B cell (primary cell): Measurements from ENCODE around the gene PANK4. TPM values are rescaled to one million over a fixed set of nuclear protein-coding genes. Genes with fewer than 3 reads are reported as not detected.
"Not testable (repeated sequence)": the region's sequence is repeated elsewhere in the genome, so short reads cannot be mapped to it uniquely, and the experiment has no call there.

ENCODE experiments used
- ATAC-seq: fragments of 200-7000 bp; cut with Tn5 transposase; one replicate; pipeline ENCODE4 v1.10.0; 2021; ENCODE audit warnings: low read depth, mild to moderate bottlenecking, moderate number of reproducible peaks, moderate library complexity
- CTCF ChIA-PET: fragments of 350-600 bp; sonication (Branson Sonifier 250); formaldehyde crosslinking; loops from one replicate; lab custom pipeline; 2021; ENCODE audit warnings: antibody characterized with exemption, inconsistent platforms; lab: Charles Lee
- POLR2A ChIA-PET: fragments of 350-600 bp; sonication (Branson Sonifier 250); formaldehyde crosslinking; loops from one replicate; lab custom pipeline; 2021; ENCODE audit warnings: antibody characterized with exemption; lab: Charles Lee
- DNase-seq: peaks from one replicate; pipeline ENCODE4 v3.0.0; 2013
- H2AFZ ChIP-seq: 2 replicates; pipeline ENCODE4 v1.6.1; 2012; ENCODE audit warnings: mild to moderate bottlenecking, low read depth, low read length; ENCODE audit not compliant: insufficient read depth, poor library complexity, severe bottlenecking
- H3K27ac ChIP-seq, 2 donors: 1 replicate in 1 of 2; 2 replicates in 1 of 2; pipeline ENCODE4 v1.5.1; 2012 to 2013; ENCODE audit warnings: low read length in 2 of 2, mild to moderate bottlenecking in 2 of 2, moderate library complexity in 1 of 2
- H3K27me3 ChIP-seq, 4 experiments: fragments of 200-600 bp in 1 of 4; sonication (generic) in 1 of 4; replicated peaks in 1 of 4; 1 replicate in 2 of 4; 2 replicates in 2 of 4; pipeline versions ENCODE4 v1.6.1 to v1.7.0; 2013 to 2016; ENCODE audit warnings: low read length in 3 of 4, mild to moderate bottlenecking in 2 of 4, mixed read lengths in 1 of 4, moderate library complexity in 1 of 4; ENCODE audit not compliant: insufficient read depth in 4 of 4, control insufficient read depth in 3 of 4; ENCODE audit errors: control extremely low read depth in 1 of 4
- H3K36me3 ChIP-seq, 2 experiments: replicated peaks in 1 of 2; 1 replicate in 1 of 2; 2 replicates in 1 of 2; pipeline versions ENCODE4 v1.6.1 to v1.7.1; 2013; ENCODE audit warnings: low read length in 1 of 2; ENCODE audit not compliant: insufficient read depth in 2 of 2, control insufficient read depth in 1 of 2; ENCODE audit errors: control extremely low read depth in 1 of 2, extremely low read depth in 1 of 2
- H3K4me1 ChIP-seq, 2 donors: fragments of 200-600 bp in 1 of 2; sonication (generic) in 1 of 2; 1 replicate in 1 of 2; 2 replicates in 1 of 2; pipeline versions ENCODE4 v1.5.1 to v1.6.1; 2013 to 2017; ENCODE audit warnings: low read length in 2 of 2; ENCODE audit not compliant: control insufficient read depth in 2 of 2, insufficient read depth in 2 of 2
- H3K4me2 ChIP-seq: replicated peaks from 2 replicates; pipeline ENCODE3; 2012; ENCODE audit warnings: mild to moderate bottlenecking, low read depth, low read length; ENCODE audit not compliant: poor library complexity, severe bottlenecking
- H3K4me3 ChIP-seq, 5 experiments: fragments of 200-600 bp in 1 of 5; sonication (generic) in 1 of 5; 1 replicate in 3 of 5; 2 replicates in 2 of 5; pipeline versions ENCODE4 v1.5.1 to v1.7.0; 2011 to 2016; ENCODE audit warnings: low read length in 4 of 5, mild to moderate bottlenecking in 4 of 5, low read depth in 2 of 5, control low read depth in 1 of 5, moderate library complexity in 1 of 5; ENCODE audit not compliant: insufficient read depth in 1 of 5; ENCODE audit errors: control extremely low read depth in 1 of 5, extremely low read depth in 1 of 5
- H3K79me2 ChIP-seq: fragments of 200-600 bp; sonication (generic); one replicate; pipeline ENCODE4 v1.6.0; 2016; ENCODE audit warnings: low read length; ENCODE audit not compliant: control insufficient read depth, insufficient read depth
- H3K9ac ChIP-seq: fragments of 200-600 bp; sonication (generic); 2 replicates; pipeline ENCODE4 v1.6.1; 2017; ENCODE audit warnings: mild to moderate bottlenecking, low read length, moderate library complexity
- H3K9me3 ChIP-seq, 3 donors: one replicate each; pipeline versions ENCODE4 v1.6.1 to v1.7.1; 2013; ENCODE audit warnings: low read length in 2 of 3; ENCODE audit not compliant: control insufficient read depth in 2 of 3, insufficient read depth in 1 of 3; ENCODE audit errors: control extremely low read depth in 1 of 3
- H4K20me1 ChIP-seq: 2 replicates; pipeline ENCODE4 v1.6.0; 2012; ENCODE audit warnings: mild to moderate bottlenecking, low read length; ENCODE audit not compliant: insufficient read depth, control insufficient read depth, poor library complexity, severe bottlenecking
- H3K27ac Mint-ChIP-seq: one replicate; pipeline ENCODE4 v1.8.0; 2021; ENCODE audit warnings: mixed read lengths
- H3K27me3 Mint-ChIP-seq: one replicate; pipeline ENCODE4 v1.8.0; 2021; ENCODE audit warnings: mixed read lengths
- H3K4me1 Mint-ChIP-seq: one replicate; pipeline ENCODE4 v1.8.0; 2021; ENCODE audit warnings: mixed read lengths
- H3K4me3 Mint-ChIP-seq: one replicate; pipeline ENCODE4 v1.8.0; 2021; ENCODE audit warnings: mixed read lengths
- H3K9me3 Mint-ChIP-seq: one replicate; pipeline ENCODE4 v1.8.0; 2022; ENCODE audit warnings: mixed read lengths; ENCODE audit not compliant: insufficient read depth
- CTCF ChIP-seq: fragments of 200-600 bp; IDR thresholded peaks from one replicate; pipeline ENCODE4 v1.8.0; 2022; ENCODE audit warnings: antibody characterized with exemption, mild to moderate bottlenecking
- EZH2 ChIP-seq: IDR thresholded peaks from 2 replicates; pipeline ENCODE4 v1.6.1; 2012; ENCODE audit warnings: borderline replicate concordance, low read depth, mild to moderate bottlenecking, moderate library complexity, low read length; ENCODE audit not compliant: insufficient read depth, poor library complexity, severe bottlenecking
- WGBS: methylation state at CpG from one replicate; pipeline ENCODE4 v1.1.5; 2013; ENCODE audit warnings: missing lambda C conversion rate; ENCODE audit not compliant: insufficient coverage; 5-methylcytosine and 5-hydroxymethylcytosine counted together
- intact Hi-C: fragments of 100-400 bp; cut with micrococcal nuclease; formaldehyde crosslinking; loops from one replicate; pipeline ENCODE4 v1.10.0; 2022
- polyA plus RNA-seq: library from polyadenylated mRNA; depleted of rRNA; stranded (reverse); fragments of >200 nt; gene quantifications from 2 replicates; pipeline ENCODE4 v1.2.3, GENCODE V29; 2012
- total RNA-seq, 2 donors: library from RNA; stranded (reverse); fragments of 120-200 nt in 1 of 2; gene quantifications; 1 replicate in 1 of 2; 2 replicates in 1 of 2; pipeline versions ENCODE4 v1.2.3 to v1.2.4, GENCODE V29; 2013 to 2022

Gene PANK4
- total and polyA plus RNA-seq, 2 donors (not counting 1 experiment from before 2014, with no cell fraction given), result 38.0 to 80.5 TPM

GRCh38 chr1:2553871-2554620 lies 27.6 kb upstream of the PANK4 start:
- Histone ChIP-seq H4K20me1 (peaks cover 17% of the 10 kb centered on the region), H3K9me3 (peaks cover 0 to 3% (median 0%) of the 10 kb centered on the region in 3 donors), H3K4me2 (peak overlapping the region; percentile 100), H3K79me2 (peaks cover 31% of the 10 kb centered on the region), H3K27me3 (no peaks in the 10 kb centered on the region), H3K4me1 (peaks cover 49 to 61% of the 10 kb centered on the region in 2 donors), H3K9ac (no peak overlapping the region), H3K4me3 (no peak overlapping the region), H3K36me3 (peaks cover 0 to 12% of the 10 kb centered on the region in 2 experiments), H2AFZ (no peak overlapping the region), H3K27ac (peak overlapping the region in 1 of 2 donors; percentile 99)
- 89% methylated on average over 27 of the region's 30 CpGs for WGBS
- ChIA-PET CTCF (interaction anchor here (0.6 to 3.9 kb wide), 8 partner anchors 8 to 871 kb away, joined by 3 to 47 read pairs (median 6); partner anchors contain the start of gene PRXL2B), POLR2A (interaction anchor here (1.1 to 3.0 kb wide), 3 partner anchors 31 to 359 kb away, joined by 3 to 77 read pairs (median 3); partner anchors contain the start of gene PRXL2B)
- Mint-ChIP-seq H3K9me3 (no peaks in the 10 kb centered on the region), H3K27ac (peak overlapping the region; percentile 97), H3K4me3 (peak overlapping the region; percentile 95), H3K27me3 (no peaks in the 10 kb centered on the region), H3K4me1 (peaks cover 63% of the 10 kb centered on the region)
- intact Hi-C loops, result no loop called here
- TF ChIP-seq CTCF, result no peak
- TF ChIP-seq EZH2, result no peak
- ATAC-seq (no peak), DNase-seq (no peak)

GRCh38 chr1:2553076-2553475 lies 26.7 kb upstream of the PANK4 start:
- H3K4me1 ChIP-seq, result peaks cover 50 to 61% of the 10 kb centered on the region in 2 donors
- ATAC-seq, H3K27ac Mint-ChIP-seq: not testable (repeated sequence)

More at GRCh38 chr1:2553076-2553475, 26.7 kb upstream of the PANK4 start:
- H4K20me1 ChIP-seq, H3K9me3 ChIP-seq, H3K4me2 ChIP-seq, H3K27ac ChIP-seq, H3K9ac ChIP-seq, intact Hi-C loops, POLR2A ChIA-PET, H3K4me3 ChIP-seq, H3K9me3 Mint-ChIP-seq, H3K27me3 ChIP-seq, H3K4me3 Mint-ChIP-seq, DNase-seq, H3K36me3 ChIP-seq, H3K27me3 Mint-ChIP-seq, CTCF ChIA-PET, H2AFZ ChIP-seq: not testable (repeated sequence)
- peaks cover 22% of the 10 kb centered on the region for H3K79me2 ChIP-seq
- peaks cover 62% of the 10 kb centered on the region for H3K4me1 Mint-ChIP-seq
- WGBS, result 64% methylated on average over 6 of the region's 9 CpGs
